HG02571 (cell line): ENCODE measurements around the gene SWAP70.

Source experiments
- ATAC-seq: cut with Tn5 transposase; IDR thresholded peaks from one replicate; pipeline ENCODE4 v1.9.1; 2021; ENCODE audit warnings: mild to moderate bottlenecking, moderate library complexity; ENCODE audit not compliant: unreplicated experiment

SWAP70 gene

DNA sequence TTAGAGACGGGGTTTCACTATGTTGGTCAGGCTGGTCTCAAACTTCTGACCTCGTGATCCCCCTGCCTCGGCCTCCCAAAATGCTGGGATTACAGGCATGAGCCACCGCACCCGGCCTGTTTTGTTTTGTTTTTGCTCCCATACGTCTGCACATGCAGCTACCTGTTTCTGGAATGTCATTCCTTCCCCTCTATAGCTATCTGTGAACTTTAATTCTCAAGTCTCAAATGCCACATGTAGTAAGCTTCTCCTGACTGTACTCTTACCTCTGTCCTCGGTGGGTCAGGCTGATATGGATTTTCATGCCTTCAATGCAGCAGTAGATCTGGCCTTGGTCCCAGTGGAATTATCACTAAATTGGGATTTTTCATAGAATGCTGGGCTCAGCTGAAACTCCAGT is 12.4 kb upstream of the SWAP70 start:
- ATAC-seq, result no peak

DNA sequence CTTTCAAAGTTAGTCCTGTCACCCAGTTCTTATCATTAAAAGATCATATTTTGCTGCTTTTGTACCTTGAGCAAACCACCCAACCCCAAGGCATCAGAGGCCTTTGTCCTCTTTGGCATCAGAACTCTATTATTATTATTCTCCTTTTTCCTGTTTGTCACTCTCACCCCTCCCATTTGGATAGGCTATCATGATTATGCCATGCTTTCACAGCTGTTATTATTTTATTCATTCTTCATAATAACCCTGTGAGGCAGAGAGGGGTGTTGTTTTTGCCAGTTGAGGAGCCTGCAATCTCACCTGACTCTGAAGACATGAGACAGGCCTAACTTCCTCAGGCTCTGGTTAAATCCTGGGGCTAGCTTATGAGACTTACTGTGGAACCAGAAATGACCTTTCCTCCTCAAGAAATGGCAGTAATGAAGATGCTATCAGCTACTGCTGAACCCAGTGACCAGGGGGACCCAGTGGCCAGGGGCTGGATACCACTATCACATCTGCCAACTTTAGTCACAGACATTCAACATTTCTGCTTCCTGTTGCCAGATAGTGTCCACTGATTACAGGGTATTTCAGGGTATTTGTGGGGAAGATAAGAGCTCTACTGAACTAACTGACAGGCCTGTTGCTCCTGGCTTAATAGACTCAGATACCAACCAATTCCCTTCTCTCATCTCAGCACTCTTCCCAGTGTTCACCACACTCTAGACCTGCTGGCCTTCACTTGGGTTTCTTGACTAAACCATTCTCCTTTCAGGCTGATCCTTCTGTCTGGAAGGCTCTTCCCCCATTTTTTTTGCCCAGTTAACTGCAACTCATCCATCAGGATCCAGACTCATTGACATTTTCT is 11.8 kb upstream of the SWAP70 start:
- no peak for ATAC-seq

DNA sequence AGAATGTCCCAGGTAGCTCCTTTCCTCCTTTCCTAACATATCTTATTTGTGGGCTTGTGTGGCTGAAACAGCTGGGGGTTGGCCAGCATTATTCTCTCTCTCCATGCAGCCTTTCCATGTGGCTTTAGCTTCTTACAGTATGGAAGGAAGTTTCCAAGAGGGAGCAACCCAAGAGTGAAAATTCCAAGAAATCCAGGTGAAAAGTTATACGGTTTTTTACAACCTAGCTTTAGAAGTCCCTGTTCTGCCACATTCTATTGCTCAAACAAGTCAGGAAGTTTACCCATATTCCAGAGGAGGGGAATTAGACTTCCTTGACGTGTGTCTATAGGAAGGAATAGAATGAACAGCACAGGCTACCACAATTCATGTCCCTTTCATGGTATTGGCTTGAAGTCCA is 10.0 kb upstream of the SWAP70 start:
- ATAC-seq, result no peak

DNA sequence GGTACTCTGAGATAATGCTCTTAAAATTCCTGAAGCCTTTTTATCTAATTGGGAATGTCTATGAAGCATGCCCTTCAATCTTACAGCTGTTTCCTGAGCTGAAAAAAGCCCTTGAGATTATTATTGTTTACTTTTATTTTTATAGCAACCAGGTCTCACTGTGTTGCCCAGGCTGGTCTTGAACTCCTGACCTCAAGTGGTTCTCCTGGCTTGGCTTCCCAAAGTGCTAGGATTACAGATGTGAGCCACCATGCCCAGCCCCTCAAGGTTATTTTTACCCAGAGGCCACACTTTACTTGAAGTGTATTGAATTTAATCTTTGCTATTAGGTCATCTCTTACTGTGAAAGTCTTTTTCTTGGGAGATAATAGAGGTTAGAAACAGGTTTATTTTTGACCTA is 7.0 kb upstream of the SWAP70 start:
- no peak for ATAC-seq

DNA sequence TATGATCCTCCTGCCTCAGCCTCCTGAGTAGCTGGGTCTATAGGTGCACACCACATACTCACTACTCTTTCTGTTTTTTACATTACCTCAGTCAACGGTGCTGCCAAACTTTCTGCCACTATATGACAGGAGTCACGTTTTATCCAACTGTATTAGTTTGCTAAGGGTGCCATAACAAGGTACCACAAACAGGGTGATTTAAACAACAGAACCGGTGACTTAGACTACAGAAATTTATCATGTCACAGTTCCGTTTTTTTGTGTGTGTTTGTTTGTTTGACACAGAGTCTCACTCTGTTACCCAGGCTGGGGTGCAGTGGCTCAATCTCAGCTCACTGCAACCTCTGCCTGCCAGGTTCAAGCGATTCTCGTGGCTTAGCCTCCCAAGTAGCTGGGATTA is 6.3 kb upstream of the SWAP70 start:
- no peak for ATAC-seq

DNA sequence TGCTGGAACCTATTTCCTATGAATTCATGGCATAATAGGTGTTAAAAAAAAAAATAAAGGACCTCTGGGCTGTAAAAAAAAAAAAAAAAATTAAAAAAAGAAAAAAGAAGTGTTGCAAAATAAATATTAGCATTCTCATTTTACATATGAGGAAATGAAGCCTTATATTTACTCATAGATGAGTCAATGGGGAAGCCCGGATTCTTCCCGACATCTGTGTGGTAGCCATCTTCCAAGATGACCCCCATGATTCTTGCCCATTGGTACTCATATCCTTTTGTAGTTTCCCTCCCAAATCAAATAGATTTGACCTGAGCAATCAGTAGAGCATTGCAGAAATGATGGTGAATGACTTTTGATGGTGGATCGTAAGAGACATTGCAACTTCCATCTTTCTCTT is 3.0 kb upstream of the SWAP70 start:
- ATAC-seq, result no peak

DNA sequence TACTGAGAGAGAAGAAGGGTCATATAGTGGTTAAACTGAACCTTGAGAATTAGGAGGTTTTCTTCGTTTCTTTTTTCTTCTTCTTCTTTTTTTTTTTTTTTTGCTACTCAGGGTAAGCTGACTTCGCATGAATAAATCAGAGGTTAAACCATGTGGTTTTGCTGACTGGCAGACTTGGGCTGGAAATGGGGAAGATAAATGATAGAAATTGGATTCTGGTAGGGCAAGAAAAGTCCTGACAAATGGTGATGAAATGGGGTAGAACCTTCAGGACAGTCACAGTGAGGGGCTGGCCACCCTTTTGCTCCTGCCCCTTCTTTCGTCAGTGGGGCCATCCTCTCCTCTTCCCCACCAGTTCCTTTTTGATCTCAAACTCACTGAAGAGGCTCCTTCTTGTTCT is 1.6 kb upstream of the SWAP70 start:
- no peak for ATAC-seq

DNA sequence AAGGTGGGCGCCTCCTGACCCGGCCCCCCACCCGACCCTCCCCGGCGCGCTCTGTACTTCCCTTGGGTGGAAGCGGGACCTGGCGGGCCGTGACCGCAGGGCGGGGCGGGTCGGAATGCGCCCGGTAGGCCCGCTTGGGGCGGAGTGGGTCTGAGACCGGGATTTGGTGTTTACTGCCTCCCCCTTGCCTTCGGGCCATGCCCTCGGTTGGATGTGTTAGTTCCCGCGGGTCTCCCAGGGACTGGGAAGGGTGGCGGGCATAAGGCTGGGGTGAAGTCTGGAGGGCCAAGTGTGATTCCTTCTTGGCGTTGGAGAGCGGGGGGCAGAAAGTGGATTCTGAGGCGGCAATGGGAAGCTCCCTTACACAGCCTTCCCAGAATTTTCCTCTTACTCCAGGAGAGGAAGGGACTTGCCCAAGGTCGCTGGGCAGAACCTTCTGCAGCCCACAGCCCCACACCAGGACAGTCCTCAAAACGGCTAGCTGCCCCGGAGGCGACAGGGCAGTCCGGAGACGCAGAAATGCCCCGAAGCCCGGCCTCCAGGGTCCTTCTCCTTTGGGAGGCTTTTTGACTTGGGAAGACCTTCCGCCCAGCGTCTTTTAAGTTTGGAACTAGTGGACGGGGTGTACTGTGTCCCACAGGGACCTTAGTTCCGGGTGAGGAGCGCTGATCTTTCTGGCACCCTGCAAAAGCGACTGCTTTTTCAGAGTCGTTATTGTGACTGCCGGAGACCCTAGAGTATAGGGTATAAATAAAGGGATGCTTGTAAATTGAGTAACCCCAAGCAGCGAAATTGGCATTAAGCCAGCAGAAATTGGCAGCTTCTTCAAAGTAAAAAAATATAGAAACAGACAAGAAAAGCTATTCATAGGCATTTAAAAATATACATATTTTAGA is 647 bp downstream of the SWAP70 start:
- ATAC-seq, result peak; percentile 36

DNA sequence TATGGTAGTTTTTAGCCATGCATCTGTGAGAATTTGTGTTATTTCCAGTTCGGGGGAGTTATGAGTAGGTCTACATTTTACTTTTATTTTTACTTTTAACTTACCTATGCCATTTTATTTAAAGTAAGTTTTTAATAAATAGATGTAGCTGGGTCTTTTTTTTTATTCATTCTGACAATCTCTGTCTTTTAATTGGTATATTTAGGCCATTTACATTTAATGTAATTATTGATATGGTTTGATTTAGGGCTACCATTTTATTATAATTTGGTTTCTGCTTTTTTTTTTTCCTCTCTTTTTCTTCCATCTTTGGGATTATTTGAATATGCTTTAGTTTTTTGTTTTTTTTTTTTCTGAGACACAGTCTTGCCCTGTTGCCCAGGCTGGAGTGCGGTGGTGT is 1.9 kb downstream of the SWAP70 start:
- no peak for ATAC-seq

DNA sequence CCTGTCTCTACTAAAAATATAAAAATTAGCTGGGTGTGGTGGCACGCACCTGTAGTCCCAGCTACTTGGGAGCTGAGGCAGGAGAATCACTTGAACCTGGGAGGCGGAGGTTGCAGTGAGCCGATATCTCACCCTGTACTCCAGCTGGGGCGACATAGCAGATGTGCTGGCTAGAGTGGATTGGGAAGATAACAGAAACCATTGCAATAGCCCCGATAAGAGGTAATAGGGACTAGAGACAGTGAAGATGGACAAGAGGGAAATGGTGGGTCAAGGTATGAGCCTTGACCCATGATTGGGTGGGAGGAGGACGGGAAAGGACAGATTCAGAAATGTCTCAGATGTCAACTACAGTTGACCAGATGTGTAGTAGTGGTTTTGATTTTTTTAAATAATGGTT is 6.1 kb downstream of the SWAP70 start:
- ATAC-seq, result no peak

DNA sequence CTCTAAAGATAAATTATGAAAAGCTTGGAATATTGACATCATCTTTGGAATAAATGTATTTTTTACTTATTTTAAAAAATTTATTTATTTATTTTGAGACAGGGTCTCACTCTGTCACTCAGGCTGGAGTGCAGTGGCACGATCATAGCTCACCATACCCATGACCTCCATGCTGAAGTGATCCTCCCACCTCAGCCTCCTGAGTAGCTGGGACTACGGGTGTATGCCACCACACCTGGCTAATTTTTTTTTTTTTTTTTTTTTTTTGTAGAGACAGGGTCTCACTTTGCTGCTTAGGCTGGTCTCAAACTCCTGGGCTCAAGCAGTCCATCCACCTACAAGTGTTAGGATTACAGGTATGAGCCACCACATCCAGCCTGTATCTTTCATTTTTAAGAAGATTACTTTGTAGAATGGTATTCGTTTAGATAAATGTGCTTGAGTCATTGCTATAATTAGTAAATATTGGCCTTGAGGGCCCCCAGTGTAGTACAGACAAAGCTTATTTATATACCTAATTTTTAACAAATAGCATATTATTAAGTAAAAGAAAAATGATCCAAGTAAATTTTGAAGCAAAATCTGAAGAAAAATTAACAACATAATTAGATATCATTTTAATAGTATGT is 8.5 kb downstream of the SWAP70 start:
- no peak for ATAC-seq

DNA sequence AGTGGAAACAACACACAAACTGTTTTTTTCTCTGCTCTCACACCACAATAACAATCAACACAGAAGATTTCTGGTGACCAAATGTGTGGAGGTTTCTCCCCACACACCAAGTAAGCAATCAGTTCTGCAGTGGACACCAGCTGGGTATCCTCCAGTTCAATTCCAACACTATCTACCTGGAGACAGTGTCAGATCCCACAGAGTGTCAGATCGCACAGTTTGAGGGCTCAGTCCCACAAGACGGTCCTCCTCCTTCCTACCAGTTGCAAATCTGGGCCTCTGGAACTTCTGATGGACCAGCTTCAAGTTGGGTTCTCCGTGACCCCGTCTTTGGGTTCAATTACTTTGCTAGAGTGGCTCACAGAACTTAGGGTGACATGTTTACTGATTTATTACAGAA is 9.0 kb downstream of the SWAP70 start:
- ATAC-seq, result no peak

DNA sequence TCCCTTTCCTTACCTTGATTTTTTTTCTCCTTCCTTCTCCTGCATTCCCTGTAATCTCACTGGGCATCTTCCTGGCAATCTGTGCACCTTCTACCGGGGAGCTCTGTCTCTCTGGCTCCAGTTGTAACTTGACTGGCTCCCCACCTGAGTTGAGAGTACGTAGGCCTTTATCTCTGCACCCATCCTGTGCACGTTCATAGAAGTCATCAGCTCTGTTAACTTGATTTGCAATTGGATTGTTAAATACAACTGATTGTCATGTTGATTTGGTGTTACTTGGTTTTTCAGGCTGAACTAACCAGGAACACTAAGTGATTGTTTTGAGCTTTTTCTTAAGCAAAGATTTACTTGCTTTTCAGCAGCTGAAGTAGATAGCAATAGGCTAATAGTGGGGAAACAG is 11.8 kb downstream of the SWAP70 start:
- ATAC-seq, result no peak

DNA sequence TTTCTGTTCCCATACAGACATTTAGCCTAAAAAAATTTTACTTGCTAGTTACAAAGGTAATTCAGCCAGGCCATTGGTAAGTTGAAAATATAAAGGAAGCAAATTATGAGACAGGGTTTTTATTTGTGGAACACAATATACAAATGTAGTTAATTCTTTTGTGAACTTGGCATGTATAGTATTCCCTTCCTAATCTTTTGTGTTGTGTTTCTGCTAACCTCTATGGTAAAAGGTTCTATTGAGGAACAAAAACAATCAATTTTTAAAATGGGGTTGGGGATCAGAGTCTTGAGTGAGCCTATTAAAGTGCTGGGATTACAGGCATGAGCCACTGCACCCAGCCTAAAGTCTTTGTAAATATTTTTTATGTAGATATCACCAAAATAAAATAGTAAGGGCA is 14.1 kb downstream of the SWAP70 start:
- ATAC-seq, result no peak

DNA sequence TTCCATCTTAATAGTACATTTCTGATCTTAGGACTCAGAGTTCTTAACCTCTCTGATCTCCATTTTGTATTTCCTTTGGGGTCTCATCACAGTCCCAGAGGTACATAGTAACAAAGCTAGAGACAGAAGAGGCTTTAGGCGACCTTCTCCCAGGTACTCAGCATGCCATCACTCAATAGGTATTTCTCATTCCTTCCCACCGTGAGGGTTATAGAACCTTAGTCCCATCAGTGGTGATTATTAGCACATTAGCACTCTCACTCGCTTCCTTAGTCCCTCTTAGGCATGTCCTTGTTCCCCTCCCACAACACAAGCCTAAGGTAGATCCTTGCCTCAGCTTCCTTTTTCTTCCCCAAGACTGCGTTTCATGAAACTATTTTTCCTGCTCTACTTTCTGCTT is 14.7 kb downstream of the SWAP70 start:
- ATAC-seq, result no peak

DNA sequence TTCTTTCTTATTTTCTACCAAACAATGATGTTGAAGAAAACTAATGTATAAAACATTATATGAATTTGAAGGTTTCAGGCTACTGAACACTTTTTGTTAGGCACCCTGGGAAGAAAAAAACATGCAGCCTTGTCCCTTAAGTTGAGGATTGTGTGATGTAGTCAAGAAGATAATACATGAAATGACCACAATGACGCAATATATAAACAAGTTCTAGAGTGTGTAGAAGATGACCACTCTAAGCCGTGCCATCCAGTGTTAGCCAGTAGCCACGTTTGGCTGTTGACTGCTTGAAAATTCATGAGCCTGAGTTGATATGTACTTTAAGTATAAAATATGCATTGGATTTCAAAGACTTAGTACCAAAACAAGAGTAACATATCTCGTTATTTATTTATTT is 16.2 kb downstream of the SWAP70 start:
- no peak for ATAC-seq

DNA sequence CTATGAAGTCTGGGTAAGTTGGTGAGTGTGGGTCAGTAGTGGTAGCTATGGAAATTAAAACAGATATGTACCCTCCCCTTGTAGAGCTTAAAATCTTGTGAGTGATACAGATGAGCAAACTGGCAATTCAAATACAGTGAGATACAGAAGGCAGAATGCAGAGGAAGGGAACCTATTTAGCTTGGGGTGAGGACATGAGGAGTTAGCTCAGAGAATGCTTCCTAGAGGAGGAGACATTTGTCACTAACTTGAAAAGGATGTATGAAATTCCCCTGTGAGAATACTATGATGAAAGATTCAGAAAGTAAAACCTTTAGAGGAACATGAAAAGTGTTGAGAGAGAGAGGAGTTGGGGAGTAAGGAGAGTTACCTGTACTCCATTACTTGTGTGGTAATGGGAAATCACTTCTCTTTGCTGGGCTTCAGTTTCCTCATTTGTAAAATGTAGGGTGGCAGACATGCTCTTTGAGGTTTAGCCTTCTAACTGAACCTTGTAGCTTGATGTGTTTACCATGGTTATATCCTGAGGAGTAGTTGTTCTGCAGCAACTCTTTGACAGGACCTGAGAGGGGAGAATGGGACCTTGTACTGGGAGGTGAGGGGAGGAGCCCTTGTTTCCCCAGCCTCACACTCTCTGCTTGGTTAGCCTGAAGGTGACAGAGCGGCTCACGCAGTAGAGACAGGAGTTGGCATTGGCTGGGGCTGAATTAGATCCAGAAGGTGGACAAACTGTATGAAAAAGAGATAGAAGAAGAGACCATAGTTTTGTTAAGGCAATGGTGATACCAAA is 17.9 kb downstream of the SWAP70 start:
- ATAC-seq, result no peak

DNA sequence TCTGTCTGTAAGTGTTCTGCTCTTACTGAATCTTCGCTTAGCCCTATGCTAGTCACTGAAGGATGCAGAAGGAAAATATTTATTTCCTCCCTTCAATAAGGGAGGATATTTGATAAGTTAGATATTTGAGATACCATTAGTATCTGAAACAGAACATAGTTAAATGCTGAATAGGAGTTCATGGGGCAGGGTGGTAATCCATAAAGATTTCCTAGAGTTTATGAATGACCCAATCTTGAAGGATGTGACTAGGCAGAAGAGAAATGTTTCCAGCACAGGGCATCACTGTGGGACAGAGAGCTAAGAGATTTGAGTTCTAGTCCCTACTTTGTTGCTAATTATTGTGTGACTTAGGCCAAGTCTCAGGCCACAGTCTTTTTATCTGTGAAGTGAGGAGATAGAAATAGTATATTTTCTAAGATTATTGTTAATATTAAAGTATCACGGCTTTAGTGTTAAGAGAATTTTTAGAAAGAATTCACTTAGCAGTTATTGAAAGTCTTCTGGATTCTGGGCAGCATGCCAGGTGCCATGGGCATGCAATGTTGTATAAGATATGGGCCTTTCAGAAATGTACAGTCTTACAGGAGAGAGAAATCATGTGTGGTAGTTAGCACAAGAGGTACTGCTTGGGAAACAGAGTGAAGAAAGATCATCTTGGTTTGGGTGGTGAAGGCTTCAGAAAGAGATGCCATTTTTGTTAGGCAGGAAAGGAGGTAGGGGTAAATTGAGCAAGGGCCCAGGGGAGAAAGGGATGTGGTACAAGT is 24.0 kb downstream of the SWAP70 start:
- no peak for ATAC-seq

DNA sequence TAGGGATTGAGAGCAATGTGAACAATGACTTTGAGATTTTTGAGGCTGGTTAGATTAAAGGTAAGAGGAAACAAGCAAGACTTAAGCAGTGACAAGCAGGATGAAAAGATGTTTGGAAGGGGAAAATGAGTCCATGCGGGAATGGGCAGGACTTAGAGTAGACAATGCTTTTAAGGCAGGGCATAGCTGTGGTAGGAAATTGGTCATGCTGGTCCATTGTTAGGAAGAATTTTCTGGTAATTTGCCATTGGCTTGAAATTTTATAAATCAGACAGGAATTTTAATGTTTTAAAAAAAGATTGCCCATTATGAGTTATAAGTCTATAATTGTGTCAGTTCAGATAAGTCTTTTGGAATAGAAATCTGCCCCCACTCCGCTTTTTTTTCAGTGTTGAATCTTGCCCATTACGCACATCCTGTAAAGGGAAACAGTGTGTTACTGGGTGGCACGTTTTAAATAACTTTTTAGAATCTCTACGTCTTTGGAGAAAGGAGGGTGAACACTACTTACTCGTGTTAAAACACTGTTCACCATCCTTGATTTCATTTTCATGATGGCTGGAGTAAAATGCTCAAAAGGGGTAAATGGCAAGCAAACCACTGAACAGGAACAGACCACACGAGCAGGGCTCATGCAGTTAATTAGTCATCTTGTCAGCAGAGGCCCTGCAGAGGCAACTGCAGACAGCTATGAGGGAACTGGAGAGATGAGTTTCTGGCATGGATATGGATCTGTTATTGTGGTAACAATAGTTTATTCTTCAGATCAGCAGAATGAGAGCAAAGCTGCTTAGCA is 25.0 kb downstream of the SWAP70 start:
- ATAC-seq, result peak; percentile 56
